PC-9 (cell line): ENCODE measurements around the gene RHBDD3.

Experiments
- EZH2 ChIP-seq: fragments of 200-600 bp; sonication (generic); IDR thresholded peaks from 2 replicates; pipeline ENCODE4 v1.8.0; 2017; ENCODE audit warnings: antibody characterized with exemption, low read depth
- TF ChIP-seq, protein P1 (sequence below): fragments of 200-600 bp; sonication (generic); conservative IDR thresholded peaks from 2 replicates; pipeline ENCODE4 v1.6.1; 2017; ENCODE audit warnings: mixed run types, antibody characterized with exemption, mild to moderate bottlenecking, moderate library complexity

- TF ChIP-seq, protein P1, sequence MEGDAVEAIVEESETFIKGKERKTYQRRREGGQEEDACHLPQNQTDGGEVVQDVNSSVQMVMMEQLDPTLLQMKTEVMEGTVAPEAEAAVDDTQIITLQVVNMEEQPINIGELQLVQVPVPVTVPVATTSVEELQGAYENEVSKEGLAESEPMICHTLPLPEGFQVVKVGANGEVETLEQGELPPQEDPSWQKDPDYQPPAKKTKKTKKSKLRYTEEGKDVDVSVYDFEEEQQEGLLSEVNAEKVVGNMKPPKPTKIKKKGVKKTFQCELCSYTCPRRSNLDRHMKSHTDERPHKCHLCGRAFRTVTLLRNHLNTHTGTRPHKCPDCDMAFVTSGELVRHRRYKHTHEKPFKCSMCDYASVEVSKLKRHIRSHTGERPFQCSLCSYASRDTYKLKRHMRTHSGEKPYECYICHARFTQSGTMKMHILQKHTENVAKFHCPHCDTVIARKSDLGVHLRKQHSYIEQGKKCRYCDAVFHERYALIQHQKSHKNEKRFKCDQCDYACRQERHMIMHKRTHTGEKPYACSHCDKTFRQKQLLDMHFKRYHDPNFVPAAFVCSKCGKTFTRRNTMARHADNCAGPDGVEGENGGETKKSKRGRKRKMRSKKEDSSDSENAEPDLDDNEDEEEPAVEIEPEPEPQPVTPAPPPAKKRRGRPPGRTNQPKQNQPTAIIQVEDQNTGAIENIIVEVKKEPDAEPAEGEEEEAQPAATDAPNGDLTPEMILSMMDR, result no peak
- TF ChIP-seq EZH2, result no peak
Observed at GRCh38 chr22:29230972-29231875, 36.6 kb downstream of the RHBDD3 start.
